Measurements from ENCODE around the gene B4GALNT4.
"Not testable (repeated sequence)": the region's sequence is repeated elsewhere in the genome, so short reads cannot be mapped to it uniquely, and the experiment has no call there.

Gene B4GALNT4

GRCh38 chr11:406796-407650 lies 37.7 kb downstream of the B4GALNT4 start:
- peak; percentile 87 for DNase-seq (ENCODE audit: low read depth)

DNA sequence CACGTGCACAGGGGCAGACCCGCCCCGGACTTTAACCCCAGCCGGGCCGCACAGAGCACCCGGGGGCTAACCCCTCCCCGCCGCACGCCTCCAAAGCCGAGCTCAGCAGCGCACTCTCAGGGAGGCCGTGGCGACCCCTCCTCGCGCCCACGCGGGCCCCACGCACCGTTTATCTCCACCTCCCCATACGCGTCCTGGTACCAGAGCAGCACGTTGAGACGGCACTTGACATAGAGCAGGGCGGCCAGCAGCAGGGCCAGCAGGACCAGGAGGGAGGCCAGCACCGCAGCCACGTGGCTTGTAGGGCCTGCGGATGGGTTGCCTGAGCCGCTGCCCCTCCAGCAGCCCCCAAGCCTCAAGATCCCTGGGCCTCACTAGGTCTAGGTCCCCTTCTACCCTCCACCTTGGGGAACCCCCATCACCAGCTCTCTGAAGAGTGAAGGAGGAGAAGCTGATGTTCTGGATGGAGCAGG lies 38.4 kb downstream of the B4GALNT4 start:
- no peak for DNase-seq (ENCODE audit: low read depth)

DNA sequence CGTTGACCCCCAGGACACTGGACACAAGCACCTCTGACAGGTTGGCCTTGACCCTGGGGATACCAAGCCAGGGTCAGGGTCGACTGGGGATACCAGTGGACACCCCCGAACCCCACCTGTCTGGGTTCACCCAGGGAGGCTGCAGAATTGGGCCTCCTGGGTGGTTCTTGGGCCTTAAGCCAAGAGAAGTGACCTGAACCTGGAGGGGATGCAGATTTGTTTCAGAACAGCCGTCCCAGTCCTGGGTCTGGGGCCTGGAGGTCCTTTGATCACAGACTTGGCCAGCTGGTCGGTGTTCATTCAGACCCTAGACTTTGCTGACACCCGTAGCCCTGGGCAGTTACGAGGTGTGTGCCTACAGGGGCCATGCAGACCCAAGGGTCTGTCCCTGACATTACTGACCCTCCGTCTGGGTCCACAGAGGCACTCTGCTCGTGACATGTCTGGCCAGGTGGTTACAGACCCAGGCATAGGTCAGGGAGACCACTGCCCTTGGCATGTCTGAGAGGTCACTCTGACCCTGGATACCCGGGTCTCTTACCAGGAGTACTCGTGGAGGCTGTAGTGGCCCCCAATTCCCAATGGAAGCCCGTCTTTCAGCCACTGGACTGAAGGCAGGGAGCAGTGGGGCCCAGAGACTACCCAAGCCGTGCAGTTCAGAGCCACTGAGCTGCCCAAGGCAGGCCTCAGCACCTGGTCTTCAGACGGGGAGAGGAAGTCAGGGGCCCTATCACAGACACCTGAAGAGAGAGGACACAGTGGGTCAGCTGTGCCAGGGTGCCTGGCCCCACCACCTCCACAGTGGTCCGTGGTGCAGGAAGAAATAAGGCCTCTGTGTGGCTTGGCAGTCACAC lies 39.1 kb downstream of the B4GALNT4 start:
- DNase-seq (ENCODE audit: low read depth) = no peak

GRCh38 chr11:409008-409599 lies 39.8 kb downstream of the B4GALNT4 start:
- DNase-seq (ENCODE audit: low read depth) = no peak

GRCh38 chr11:409600-410483 lies 40.5 kb downstream of the B4GALNT4 start:
- DNase-seq (ENCODE audit: low read depth) = no peak

DNA sequence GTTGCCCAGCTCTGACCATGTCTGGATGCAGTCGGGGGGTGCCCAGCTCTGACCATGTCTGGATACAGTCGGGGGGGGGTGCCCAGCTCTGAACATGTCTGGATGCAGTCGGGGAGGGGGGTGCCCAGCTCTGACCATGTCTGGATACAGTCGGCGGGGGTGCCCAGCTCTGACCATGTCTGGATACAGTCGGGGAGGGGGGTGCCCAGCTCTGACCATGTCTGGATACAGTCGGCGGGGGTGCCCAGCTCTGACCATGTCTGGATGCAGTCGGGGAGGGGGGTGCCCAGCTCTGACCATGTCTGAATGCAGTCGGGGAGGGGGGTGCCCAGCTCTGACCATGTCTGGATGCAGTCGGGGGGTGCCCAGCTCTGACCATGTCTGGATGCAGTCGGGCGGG lies 41.4 kb downstream of the B4GALNT4 start:
- not testable (repeated sequence) for DNase-seq (ENCODE audit: low read depth)

DNA sequence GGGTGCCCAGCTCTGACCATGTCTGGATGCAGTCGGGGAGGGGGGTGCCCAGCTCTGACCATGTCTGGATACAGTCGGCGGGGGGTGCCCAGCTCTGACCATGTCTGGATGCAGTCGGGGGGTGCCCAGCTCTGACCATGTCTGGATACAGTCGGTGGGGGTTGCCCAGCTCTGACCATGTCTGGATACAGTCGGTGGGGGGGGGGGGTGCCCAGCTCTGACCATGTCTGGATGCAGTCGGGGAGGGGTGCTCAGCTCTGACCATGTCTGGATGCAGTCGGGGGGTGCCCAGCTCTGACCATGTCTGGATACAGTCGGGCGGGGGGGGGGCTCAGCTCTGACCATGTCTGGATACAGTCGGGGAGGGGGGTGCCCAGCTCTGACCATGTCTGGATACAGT lies 42.2 kb downstream of the B4GALNT4 start:
- DNase-seq (ENCODE audit: low read depth) = not testable (repeated sequence)

DNA sequence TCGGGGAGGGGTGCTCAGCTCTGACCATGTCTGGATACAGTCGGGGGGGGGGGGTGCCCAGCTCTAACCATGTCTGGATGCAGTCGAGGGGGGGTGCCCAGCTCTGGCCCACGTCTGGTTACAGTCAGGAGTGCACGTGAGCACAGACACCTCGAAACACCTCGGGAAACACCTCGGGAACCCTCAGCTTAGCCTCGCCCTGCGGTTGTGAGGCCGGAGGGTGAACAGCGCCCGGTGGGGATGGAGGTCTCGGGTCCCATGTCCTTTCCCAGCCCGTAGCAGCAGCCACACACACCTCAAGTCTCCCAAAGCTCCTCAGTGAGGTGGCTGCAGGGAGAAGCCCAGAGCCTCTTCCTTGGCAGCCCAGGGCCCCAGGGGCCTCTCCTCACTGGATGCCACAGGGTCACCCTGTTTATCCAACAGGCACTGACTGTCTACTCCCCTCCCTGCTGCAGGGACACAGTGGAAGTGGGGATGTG lies 43.4 kb downstream of the B4GALNT4 start:
- DNase-seq (ENCODE audit: low read depth) = no peak

DNA sequence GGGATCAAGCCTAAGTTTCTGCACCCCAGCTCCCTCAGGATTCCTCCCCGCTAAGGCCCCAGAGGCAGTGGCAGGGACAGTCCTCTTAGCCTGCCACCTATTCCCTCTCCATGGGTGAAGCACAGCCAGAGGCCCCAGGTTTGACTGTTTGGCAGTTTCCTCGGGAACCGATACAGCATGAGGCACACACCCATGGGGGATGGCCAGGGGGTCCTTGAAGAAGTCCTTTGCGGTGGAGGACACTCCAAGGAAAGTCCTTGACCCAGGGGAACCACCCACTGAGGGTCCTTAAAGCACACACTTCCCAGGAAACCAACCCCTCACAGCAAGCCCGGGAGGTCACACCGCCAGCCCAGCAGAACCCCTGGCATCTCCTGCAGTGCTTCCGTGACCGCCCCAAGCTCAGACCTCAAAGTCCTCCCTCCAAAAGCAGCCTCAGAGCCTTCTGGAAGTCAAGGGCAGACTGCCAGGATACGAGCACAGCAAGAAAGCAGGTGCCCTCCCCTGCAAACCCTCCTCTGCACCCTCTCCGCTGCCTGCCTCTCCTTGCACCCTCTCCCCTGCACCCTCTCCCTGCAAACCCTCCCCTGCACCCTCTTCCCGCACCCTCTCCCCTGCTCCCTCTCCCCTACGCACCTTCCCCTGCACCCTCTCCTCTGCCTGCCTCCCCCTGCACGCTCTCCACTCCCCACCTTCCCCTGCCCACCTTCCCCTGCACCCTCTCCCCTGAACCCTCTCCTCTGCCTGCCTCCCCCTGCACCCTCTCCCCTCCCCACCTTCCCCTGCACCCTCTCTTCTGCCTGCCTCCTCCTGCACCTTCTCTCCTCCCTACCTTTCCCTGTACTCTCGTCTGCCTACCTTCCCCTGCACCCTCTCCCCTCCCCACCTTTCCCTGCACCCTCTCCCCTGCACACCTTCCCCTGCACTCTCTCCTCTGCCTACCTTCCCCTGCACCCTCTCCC lies 44.1 kb downstream of the B4GALNT4 start:
- DNase-seq (ENCODE audit: low read depth) = peak; percentile 40

DNA sequence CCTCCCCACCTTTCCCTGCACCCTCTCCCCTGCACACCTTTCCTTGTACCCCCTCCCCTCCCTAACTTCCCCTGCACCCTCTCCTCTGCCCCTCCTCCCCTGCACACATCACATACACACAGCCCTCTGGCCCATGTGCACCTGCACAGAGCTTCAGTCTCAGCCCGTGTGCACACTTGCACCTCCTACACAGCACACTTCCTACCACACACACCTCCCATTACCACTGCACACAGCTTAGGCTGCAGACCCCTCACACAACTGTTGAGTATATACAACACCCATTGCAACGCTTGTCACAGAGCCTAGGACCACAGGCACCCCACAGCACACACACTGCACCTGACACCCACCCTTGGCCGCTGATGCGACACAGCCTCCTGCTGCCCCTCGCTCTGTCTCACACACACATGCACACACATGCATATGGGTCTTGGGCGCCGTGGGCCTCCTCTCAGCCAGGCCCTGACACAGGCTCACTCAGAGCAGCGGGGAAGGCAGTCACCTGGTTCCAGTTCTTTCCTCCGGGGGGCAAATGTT lies 45.1 kb downstream of the B4GALNT4 start:
- DNase-seq (ENCODE audit: low read depth) = no peak

DNA sequence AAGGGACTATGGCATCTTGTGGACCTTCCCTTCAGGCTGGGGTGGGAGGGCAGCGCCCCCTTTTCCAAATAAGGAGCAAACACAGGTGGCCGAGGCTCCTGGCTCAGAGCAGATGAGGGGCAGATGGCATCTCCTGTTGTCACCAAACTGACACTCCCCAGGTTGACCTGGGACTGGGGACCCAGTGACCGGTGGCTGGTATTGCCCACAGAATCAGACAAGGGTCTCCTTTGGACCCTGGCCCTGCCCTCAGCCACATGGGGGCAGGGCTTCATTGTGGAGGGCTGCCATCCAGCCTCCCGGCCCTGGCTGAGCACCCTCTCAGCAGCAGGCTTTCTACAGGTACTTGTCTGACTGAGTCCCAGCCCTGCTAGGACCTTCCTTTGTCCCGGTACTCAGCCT lies 46.3 kb downstream of the B4GALNT4 start:
- DNase-seq (ENCODE audit: low read depth) = no peak

DNA sequence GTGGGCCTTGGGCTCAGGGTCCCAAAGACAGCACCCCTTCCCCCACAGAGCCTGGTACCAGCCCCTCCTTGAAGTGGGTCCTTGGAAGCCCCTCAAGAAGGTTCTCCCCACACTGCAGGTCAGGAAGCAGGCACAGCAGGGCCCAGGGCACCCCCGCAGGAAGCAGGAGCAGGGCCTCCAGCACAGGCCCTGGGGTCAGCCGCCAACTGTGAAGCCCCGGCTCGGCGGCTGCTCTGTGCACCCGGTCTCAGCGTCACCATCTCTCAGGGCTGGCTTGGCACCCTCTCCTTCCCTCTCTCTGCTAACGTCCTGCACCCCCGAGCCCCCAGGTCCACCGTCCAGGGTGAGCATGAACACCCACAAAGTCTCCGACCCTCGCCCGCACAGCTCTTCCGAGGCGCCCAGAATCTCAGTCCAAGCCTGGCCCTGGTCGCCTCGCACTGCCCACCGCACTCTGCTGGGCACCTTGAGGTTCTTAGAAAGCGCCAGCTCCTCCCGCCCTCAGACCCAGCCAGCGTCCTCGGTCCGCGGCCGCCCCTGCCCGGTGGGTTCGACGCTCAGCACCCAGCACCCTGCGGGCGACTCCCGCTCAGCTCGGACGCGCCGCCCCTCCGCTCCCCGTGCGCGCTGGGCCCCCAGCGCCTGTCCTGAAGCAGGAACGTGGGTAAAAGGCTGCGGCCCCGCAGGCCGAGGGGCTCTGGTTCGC lies 46.9 kb downstream of the B4GALNT4 start:
- no peak for DNase-seq (ENCODE audit: low read depth)

GRCh38 chr11:416757-417621 lies 47.7 kb downstream of the B4GALNT4 start:
- DNase-seq (ENCODE audit: low read depth) = peak; percentile 48

DNA sequence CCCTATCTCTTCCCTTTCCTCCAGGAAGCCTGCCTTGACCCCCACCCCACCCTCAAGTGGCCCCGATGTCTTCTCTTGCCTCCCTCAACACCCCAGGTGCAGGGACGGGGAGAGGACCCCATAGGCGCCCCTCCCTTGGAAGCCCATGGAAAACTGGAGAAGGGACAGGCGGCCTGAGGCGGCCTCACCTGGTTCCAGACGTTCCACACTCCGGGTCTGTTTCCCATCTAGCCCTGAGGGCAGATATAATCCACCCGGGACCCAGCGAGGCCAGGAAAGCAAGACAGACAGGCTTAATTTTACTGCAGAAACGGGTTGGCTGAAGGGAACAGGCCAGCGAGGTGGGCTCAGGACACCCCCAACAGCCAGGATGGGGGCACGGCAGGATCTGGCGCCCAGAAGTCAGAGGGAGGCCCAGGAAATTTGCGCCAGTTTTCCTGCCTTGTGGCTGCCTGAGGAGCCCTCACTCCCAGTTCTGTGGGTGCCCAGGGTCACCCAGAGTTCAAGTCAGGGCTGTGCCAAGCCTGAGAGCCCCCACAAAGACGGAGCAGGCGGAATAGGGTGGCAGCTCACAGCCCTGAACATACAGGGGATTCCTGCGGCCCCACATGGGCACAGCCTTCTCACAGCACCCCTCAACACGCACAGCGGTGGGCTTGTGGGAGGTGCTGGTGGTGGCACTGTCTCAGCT lies 48.5 kb downstream of the B4GALNT4 start:
- no peak for DNase-seq (ENCODE audit: low read depth)

- DNase-seq (ENCODE audit: low read depth) = no peak
Observed at GRCh38 chr11:418343-419247, 49.3 kb downstream of the B4GALNT4 start.

DNA sequence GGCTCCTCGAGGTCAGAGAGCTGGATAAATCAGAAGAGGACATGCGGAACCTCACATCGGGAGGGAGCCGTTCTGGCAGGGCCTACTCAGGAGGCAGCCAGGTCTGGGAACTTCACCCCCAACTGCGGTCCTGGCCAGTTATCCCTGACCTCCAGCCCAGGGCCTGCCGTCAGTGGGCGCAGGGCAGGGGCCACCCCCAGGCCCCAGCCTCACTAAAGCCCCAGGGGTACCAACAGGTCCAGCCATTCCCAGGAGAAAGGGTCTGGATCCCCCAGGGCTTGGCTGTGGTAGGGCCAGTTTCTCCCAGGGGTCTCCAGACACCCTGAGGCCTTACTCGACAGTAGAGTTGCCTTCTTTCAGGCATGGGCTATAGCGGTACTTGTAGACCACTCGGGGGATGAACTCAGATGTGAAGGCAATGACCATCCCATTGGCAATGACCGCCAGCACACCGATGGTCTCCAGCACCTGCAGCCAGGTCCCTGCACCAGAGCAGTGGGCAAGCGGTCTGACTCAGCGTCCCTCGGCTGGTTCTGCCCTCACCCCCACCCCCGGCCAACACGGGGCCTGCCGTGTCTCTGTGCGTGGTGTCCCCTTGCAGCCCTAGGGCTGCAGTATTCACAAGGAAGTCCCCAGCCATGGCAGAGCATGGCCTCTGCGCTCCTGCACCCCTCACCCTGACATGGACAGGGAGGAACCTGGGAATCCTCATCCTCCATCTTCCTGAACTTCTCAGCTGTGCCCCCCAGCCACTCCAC lies 50.1 kb downstream of the B4GALNT4 start:
- DNase-seq (ENCODE audit: low read depth) = no peak
